RWPE1 (cell line): Measurements from ENCODE around the gene ZSWIM8.

Experiments used
- CTCF ChIA-PET: fragments of 350-600 bp; sonication (Branson Sonifier 250); formaldehyde crosslinking; extraction: SDS; loops from one replicate; lab custom pipeline; 2021; lab: Yijun Ruan, JAX
- POLR2A ChIA-PET: fragments of 400-600 bp; formaldehyde crosslinking; extraction: SDS; loops from one replicate; lab custom pipeline; 2020; ENCODE audit warnings: antibody characterized with exemption; ENCODE audit not compliant: low non-redundant PET; lab: Yijun Ruan, JAX
- DNase-seq: peaks from one replicate; pipeline ENCODE4 v3.0.0; 2012; ENCODE audit warnings: low spot score
- H3K27ac ChIP-seq: fragments of 450-650 bp; 2 replicates; pipeline ENCODE4 v1.5.1; 2017
- TF ChIP-seq, protein P1 (sequence below): fragments of 450-650 bp; conservative IDR thresholded peaks from 2 replicates; pipeline ENCODE4 v1.5.1; 2017; ENCODE audit warnings: low read depth, mild to moderate bottlenecking

The ZSWIM8 gene

DNA sequence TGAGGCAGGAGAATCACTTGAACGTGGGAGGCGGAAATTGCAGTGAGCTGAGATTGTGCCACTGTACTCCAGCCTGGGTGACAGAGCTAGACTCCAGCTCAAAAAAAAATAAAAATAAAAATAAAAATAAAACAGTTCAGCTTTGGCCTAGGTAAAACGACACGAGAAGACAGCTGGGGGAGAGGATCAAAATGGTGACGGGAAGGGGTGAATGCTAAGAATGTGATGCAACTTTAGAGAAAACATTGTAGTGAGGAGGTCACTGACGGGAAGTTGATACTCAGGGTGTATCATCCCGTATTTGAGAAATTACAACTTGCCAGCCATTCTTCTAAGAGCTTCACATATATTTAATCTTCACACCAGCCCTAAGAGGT, 24.9 kb downstream of the ZSWIM8 start:
- CTCF ChIA-PET = interaction anchor here (0.5 to 1.0 kb wide), 3 partner anchors 9 to 293 kb away, joined by 3 read pairs; no protein-coding TSS in a partner anchor
- POLR2A ChIA-PET = interaction anchor here (0.8 to 0.9 kb wide), 2 partner anchors 24 to 28 kb away, joined by 3 to 4 read pairs; partner anchors contain the start of gene CHCHD1
- DNase-seq = no peak

DNA sequence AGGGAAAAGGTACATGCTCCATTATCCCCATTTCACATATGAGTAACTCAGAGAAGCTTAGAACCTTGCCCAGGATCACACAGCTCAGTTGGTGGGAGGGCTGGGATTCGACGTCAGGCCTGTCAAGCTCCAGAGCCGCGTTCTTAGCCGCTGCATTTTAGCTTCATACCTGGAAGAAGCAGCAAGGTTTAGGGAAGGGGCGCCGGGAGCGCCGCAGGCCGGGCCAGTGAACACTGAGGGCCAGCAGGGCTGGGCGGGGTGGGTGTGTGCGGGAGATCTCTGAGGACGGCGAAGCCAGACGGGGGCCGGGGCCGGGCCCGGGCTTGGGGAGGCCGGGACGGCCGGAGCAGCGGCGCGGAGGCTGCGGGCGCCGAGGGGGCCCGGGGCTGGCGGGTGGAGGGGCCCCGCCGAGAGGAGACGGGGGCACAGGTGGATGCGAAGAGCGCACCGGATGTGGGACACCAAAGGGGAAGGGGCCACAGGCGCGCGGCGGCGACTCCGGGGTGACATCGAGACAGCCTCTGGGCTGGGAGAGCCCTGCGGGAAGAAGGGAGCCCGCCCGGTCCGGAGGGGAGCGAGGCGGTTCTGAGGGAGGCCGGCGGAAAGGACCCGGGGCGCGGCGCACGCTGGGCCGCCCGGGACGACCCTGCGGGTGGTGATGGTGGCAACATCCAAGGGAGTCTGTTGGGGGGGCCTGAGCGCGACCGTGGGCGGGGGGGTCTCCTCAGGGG, 25.5 kb downstream of the ZSWIM8 start:
- DNase-seq = peak; percentile 54
- peak overlapping the region; percentile 83 for H3K27ac ChIP-seq
- POLR2A ChIA-PET = interaction anchor here (0.8 to 0.9 kb wide), 2 partner anchors 25 to 29 kb away, joined by 3 to 4 read pairs; partner anchors contain the start of gene CHCHD1
- CTCF ChIA-PET = interaction anchor here (0.5 to 1.0 kb wide), 2 partner anchors 9 to 292 kb away, joined by 3 read pairs; no protein-coding TSS in a partner anchor
- TF ChIP-seq, protein P1, sequence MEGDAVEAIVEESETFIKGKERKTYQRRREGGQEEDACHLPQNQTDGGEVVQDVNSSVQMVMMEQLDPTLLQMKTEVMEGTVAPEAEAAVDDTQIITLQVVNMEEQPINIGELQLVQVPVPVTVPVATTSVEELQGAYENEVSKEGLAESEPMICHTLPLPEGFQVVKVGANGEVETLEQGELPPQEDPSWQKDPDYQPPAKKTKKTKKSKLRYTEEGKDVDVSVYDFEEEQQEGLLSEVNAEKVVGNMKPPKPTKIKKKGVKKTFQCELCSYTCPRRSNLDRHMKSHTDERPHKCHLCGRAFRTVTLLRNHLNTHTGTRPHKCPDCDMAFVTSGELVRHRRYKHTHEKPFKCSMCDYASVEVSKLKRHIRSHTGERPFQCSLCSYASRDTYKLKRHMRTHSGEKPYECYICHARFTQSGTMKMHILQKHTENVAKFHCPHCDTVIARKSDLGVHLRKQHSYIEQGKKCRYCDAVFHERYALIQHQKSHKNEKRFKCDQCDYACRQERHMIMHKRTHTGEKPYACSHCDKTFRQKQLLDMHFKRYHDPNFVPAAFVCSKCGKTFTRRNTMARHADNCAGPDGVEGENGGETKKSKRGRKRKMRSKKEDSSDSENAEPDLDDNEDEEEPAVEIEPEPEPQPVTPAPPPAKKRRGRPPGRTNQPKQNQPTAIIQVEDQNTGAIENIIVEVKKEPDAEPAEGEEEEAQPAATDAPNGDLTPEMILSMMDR = no peak

More for the DNA sequence above, 24.9 kb downstream of the ZSWIM8 start:
- TF ChIP-seq, protein P1 = no peak
- peak overlapping the region; percentile 83 for H3K27ac ChIP-seq

- ChIA-PET CTCF (interaction anchor here (0.6 kb wide), 1 partner anchor 1072 kb away, joined by 4 read pairs; no protein-coding TSS in a partner anchor), POLR2A (interaction anchor here (0.7 kb wide), 1 partner anchor 40 kb away, joined by 3 read pairs; no protein-coding TSS in a partner anchor)
- TF ChIP-seq, protein P1 = no peak
- H3K27ac ChIP-seq = peak overlapping the region; percentile 52
- DNase-seq = no peak
Measured at GRCh38 chr10:73812657-73813056, 27.3 kb downstream of the ZSWIM8 start.

- ChIA-PET POLR2A (no interaction called here), CTCF (no interaction called here)
- peak overlapping the region; percentile 24; the same call in 1 of the 2 replicates for H3K27ac ChIP-seq
- DNase-seq = no peak
- TF ChIP-seq, protein P1 = no peak
Measured at GRCh38 chr10:73813333-73813732, 27.9 kb downstream of the ZSWIM8 start.

GRCh38 chr10:73814276-73814895, 29.0 kb downstream of the ZSWIM8 start:
- TF ChIP-seq, protein P1 = no peak
- no peak for DNase-seq
- peak overlapping the region; percentile 24 for H3K27ac ChIP-seq
- ChIA-PET POLR2A (no interaction called here), CTCF (interaction anchor here (0.7 to 0.9 kb wide), 3 partner anchors 16 to 35 kb away, joined by 3 to 4 read pairs (median 3); no protein-coding TSS in a partner anchor)
